IMR-90 (cell line): ENCODE results near the gene COX10. TPM values are rescaled to one million over a fixed set of nuclear protein-coding genes. Genes with fewer than 3 reads are reported as not detected.

Source experiments
- ATAC-seq: fragments of 200-7000 bp; cut with Tn5 transposase; 2 replicates; pipeline ENCODE4 v1.9.1; 2020; ENCODE audit warnings: low read depth, mild to moderate bottlenecking, moderate library complexity
- BruUV-seq: library from RNA; stranded (reverse); fragments of 400-500 nt; replicated peaks from 2 replicates; lab custom pipeline; 2021; lab: Mats Ljungman, UMichigan
- CTCF ChIA-PET: fragments of 300-600 bp; formaldehyde crosslinking; extraction: SDS; loops from one replicate; lab custom pipeline; 2021; ENCODE audit warnings: antibody characterized with exemption; lab: Yijun Ruan, JAX
- POLR2A ChIA-PET: fragments of 300-600 bp; sonication (Branson Sonifier 250); formaldehyde crosslinking; loops from one replicate; lab custom pipeline; 2022; ENCODE audit warnings: antibody characterized with exemption; ENCODE audit not compliant: unreplicated experiment; lab: Charles Lee
- DNase-seq: peaks from one replicate; pipeline ENCODE4 v3.0.0; 2013
- H2AFZ ChIP-seq: replicated peaks from 2 replicates; pipeline ENCODE3; 2013; ENCODE audit warnings: low read length, mild to moderate bottlenecking; ENCODE audit not compliant: poor library complexity
- H2AK5ac ChIP-seq: 2 replicates; pipeline ENCODE4 v1.6.1; 2013; ENCODE audit warnings: low read depth, low read length, inconsistent platforms
- H2AK9ac ChIP-seq: replicated peaks from 2 replicates; pipeline ENCODE3; 2013; ENCODE audit warnings: mild to moderate bottlenecking, low read depth, low read length, moderate library complexity; ENCODE audit not compliant: poor library complexity
- H2BK120ac ChIP-seq: 2 replicates; pipeline ENCODE4 v1.6.1; 2013; ENCODE audit warnings: low read depth, low read length, inconsistent platforms
- H2BK15ac ChIP-seq: 3 replicates; pipeline ENCODE4 v1.6.1; 2013; ENCODE audit warnings: low read depth, low read length, inconsistent platforms
- H2BK20ac ChIP-seq: 2 replicates; pipeline ENCODE4 v1.6.1; 2013; ENCODE audit warnings: low read depth, mild to moderate bottlenecking, inconsistent platforms, low read length, moderate library complexity
- H2BK5ac ChIP-seq: 2 replicates; pipeline ENCODE4 v1.6.1; 2013; ENCODE audit warnings: mild to moderate bottlenecking, low read depth, low read length, inconsistent platforms; ENCODE audit not compliant: poor library complexity, severe bottlenecking
- H3K14ac ChIP-seq: replicated peaks from 2 replicates; pipeline ENCODE4 v1.6.1; 2013; ENCODE audit warnings: low read depth, low read length, inconsistent platforms
- H3K18ac ChIP-seq: 2 replicates; pipeline ENCODE4 v1.6.1; 2013; ENCODE audit warnings: low read depth, low read length, control low read depth
- H3K23ac ChIP-seq: 2 replicates; pipeline ENCODE4 v1.6.1; 2013; ENCODE audit warnings: low read depth, low read length, inconsistent platforms
- H3K27ac ChIP-seq: 2 replicates; pipeline ENCODE4 v1.5.1; 2013; ENCODE audit warnings: mild to moderate bottlenecking, control low read depth, low read length; ENCODE audit not compliant: insufficient read depth
- H3K27me3 ChIP-seq: 2 replicates; pipeline ENCODE4 v1.6.1; 2013; ENCODE audit warnings: low read length; ENCODE audit not compliant: control insufficient read depth, insufficient read depth
- H3K36me3 ChIP-seq: 2 replicates; pipeline ENCODE4 v1.6.1; 2013; ENCODE audit warnings: low read length, mixed read lengths; ENCODE audit not compliant: control insufficient read depth, insufficient read depth
- H3K4ac ChIP-seq: 2 replicates; pipeline ENCODE4 v1.6.1; 2013; ENCODE audit warnings: low read depth, low read length, inconsistent platforms
- H3K4me1 ChIP-seq: 2 replicates; pipeline ENCODE4 v1.6.1; 2013; ENCODE audit warnings: low read length, mixed read lengths; ENCODE audit not compliant: control insufficient read depth, insufficient read depth
- H3K4me2 ChIP-seq: 2 replicates; pipeline ENCODE4 v1.6.1; 2013; ENCODE audit warnings: low read depth, mild to moderate bottlenecking, control low read depth, low read length, moderate library complexity
- H3K4me3 ChIP-seq: 2 replicates; pipeline ENCODE4 v1.5.1; 2013; ENCODE audit warnings: low read depth, mild to moderate bottlenecking, control low read depth, low read length, moderate library complexity; ENCODE audit not compliant: insufficient read depth
- H3K56ac ChIP-seq: 2 replicates; pipeline ENCODE4 v1.6.1; 2013; ENCODE audit warnings: low read length, inconsistent platforms; ENCODE audit not compliant: insufficient read depth; ENCODE audit errors: extremely low read depth
- H3K79me1 ChIP-seq, 2 experiments: 2 replicates each; pipeline ENCODE4 v1.6.1; 2013; ENCODE audit warnings: low read length in 2 of 2, inconsistent platforms in 1 of 2, low read depth in 1 of 2
- H3K9ac ChIP-seq: 2 replicates; pipeline ENCODE4 v1.6.1; 2013; ENCODE audit warnings: low read depth, low read length, control low read depth
- H3K9me1 ChIP-seq: 2 replicates; pipeline ENCODE4 v1.6.1; 2013; ENCODE audit warnings: low read length, inconsistent platforms; ENCODE audit not compliant: insufficient read depth
- H3K9me3 ChIP-seq: 2 replicates; pipeline ENCODE4 v1.6.1; 2013; ENCODE audit warnings: low read length; ENCODE audit not compliant: control insufficient read depth, insufficient read depth
- H4K20me1 ChIP-seq: 2 replicates; pipeline ENCODE4 v1.6.1; 2013; ENCODE audit warnings: low read length, inconsistent platforms; ENCODE audit not compliant: insufficient read depth
- H4K5ac ChIP-seq: 2 replicates; pipeline ENCODE4 v1.6.1; 2013; ENCODE audit warnings: mild to moderate bottlenecking, low read depth, low read length, control low read depth
- H4K8ac ChIP-seq, 2 experiments: 2 replicates each; pipeline ENCODE4 v1.6.1; 2013; ENCODE audit warnings: low read depth in 2 of 2, low read length in 2 of 2, control low read depth in 1 of 2, inconsistent platforms in 1 of 2
- H4K91ac ChIP-seq: 2 replicates; pipeline ENCODE4 v1.6.1; 2013; ENCODE audit warnings: low read depth, low read length, inconsistent platforms; ENCODE audit not compliant: insufficient read depth
- BHLHE40 ChIP-seq: fragments of 150-350 bp; IDR thresholded peaks from 2 replicates; pipeline ENCODE4 v1.6.1; 2016; ENCODE audit warnings: mild to moderate bottlenecking, low read depth, low read length
- CEBPB ChIP-seq: IDR thresholded peaks from 2 replicates; pipeline ENCODE4 v1.6.1; 2012; ENCODE audit warnings: low read depth, low read length, improper control_type of control experiment
- CHD1 ChIP-seq: IDR thresholded peaks from 2 replicates; pipeline ENCODE4 v1.6.1; 2012; ENCODE audit warnings: low read depth, low read length, improper control_type of control experiment
- MXI1 ChIP-seq: IDR thresholded peaks from 2 replicates; pipeline ENCODE4 v1.6.1; 2012; ENCODE audit warnings: low read depth, mild to moderate bottlenecking, low read length, moderate library complexity, borderline replicate concordance
- NFE2L2 ChIP-seq: fragments of 150-350 bp; IDR thresholded peaks from 2 replicates; pipeline ENCODE4 v1.6.1; 2016; ENCODE audit warnings: low read depth, mild to moderate bottlenecking, low read length
- POLR2A ChIP-seq: IDR thresholded peaks from 2 replicates; pipeline ENCODE4 v1.6.1; 2012; ENCODE audit warnings: mild to moderate bottlenecking, low read depth, low read length
- RAD21 ChIP-seq: IDR thresholded peaks from 2 replicates; pipeline ENCODE4 v1.6.1; 2012; ENCODE audit warnings: low read length, improper control_type of control experiment
- WGBS, 2 experiments: methylation state at CpG; one replicate each; pipeline versions ENCODE4 v1.1.5 to v1.1.7; 2013; ENCODE audit warnings: missing lambda C conversion rate in 2 of 2; ENCODE audit not compliant: insufficient read length in 1 of 2; ENCODE audit errors: extremely low coverage in 2 of 2; 5-methylcytosine and 5-hydroxymethylcytosine counted together
- dilution Hi-C: fragments of 300-500 bp; cut with HindIII; formaldehyde crosslinking; loops from one replicate; pipeline ENCODE4 v1.14.3; 2018; ENCODE audit warnings: low sequenced_read_pairs; ENCODE audit not compliant: unreplicated experiment
- in situ Hi-C: fragments of 300-500 bp; cut with MboI; formaldehyde crosslinking; loops from 3 replicates; pipeline ENCODE4 v1.14.3; 2019; ENCODE audit warnings: low sequenced_read_pairs, inconsistent platforms, mixed read lengths
- intact Hi-C: fragments of 100-400 bp; cut with micrococcal nuclease; formaldehyde crosslinking; loops from 2 replicates; pipeline ENCODE4 v1.10.0; 2022
- polyA plus RNA-seq, 3 experiments: library from polyadenylated mRNA; depleted of rRNA; stranded (reverse); fragments of >200 nt; gene quantifications; 2 replicates each; pipeline ENCODE4 v1.2.3, GENCODE V29; 2012; ENCODE audit warnings: low replicate concordance in 1 of 3
- total RNA-seq: library from RNA; depleted of rRNA; stranded (reverse); fragments of >200 nt; gene quantifications from 2 replicates; pipeline ENCODE4 v1.2.3, GENCODE V29; 2012
- TF ChIP-seq, protein P1 (sequence below): conservative IDR thresholded peaks from 2 replicates; pipeline ENCODE4 v1.5.1; 2012; ENCODE audit warnings: mild to moderate bottlenecking, low read depth, low read length, improper control_type of control experiment
- TF ChIP-seq, protein P2 (sequence below): fragments of 150-350 bp; IDR thresholded peaks from 2 replicates; pipeline ENCODE4 v1.6.1; 2017; ENCODE audit warnings: mild to moderate bottlenecking, antibody characterized with exemption, low read length, low read depth

The COX10 gene
- total and polyA plus RNA-seq, 2 of the 4 experiments (the other 2 are of a cell fraction) = 15.4 to 16.1 TPM

DNA sequence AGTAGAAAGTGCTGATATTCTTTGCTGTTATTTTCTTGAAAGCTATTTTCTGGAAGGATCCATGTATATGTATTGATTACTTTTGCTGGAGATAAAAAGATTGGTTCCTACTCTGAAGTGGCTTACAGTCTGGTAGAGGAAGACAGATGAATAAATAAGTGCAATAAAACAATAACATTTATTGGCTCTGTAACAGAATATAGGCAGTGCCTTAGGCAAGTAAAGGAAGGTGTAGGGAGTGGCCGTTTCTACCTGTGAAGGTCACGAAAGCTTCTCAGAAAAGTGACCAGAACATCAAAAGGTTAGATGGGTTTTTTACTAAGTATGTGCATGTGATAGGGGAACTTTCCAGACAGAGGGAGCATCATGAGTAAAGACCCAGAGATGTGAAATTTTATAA is 43.1 kb downstream of the COX10 start:
- H4K5ac ChIP-seq = no peak overlapping the region
- H3K27ac ChIP-seq = no peak overlapping the region
- H3K36me3 ChIP-seq = no peaks in the 10 kb centered on the region
- H2BK5ac ChIP-seq = no peak overlapping the region
- H3K14ac ChIP-seq = no peak overlapping the region
- no peak overlapping the region for H3K4ac ChIP-seq
- no peak overlapping the region for H4K91ac ChIP-seq
- H3K9ac ChIP-seq = no peak overlapping the region
- CTCF ChIA-PET = no interaction called here
- H2BK120ac ChIP-seq = no peak overlapping the region
- dilution Hi-C loops (no loop called here), in situ Hi-C loops (no loop called here), intact Hi-C loops (no loop called here)
- no peak overlapping the region for H2AK9ac ChIP-seq
- H2BK15ac ChIP-seq = no peak overlapping the region
- H3K18ac ChIP-seq = no peak overlapping the region
- DNase-seq = no peak
- no peak overlapping the region for H3K4me3 ChIP-seq
- H3K9me3 ChIP-seq = no peaks in the 10 kb centered on the region
- H2BK20ac ChIP-seq = no peak overlapping the region
- 0 out of 2 replicates have a peak, but pooled peaks cover 2% of the 10 kb centered on the region for H3K4me1 ChIP-seq
- no peaks in the 10 kb centered on the region for H3K27me3 ChIP-seq
- no peak overlapping the region for H2AK5ac ChIP-seq
- WGBS, 2 experiments = no CpG with 5 or more reads among the region's 2 CpGs
- H3K23ac ChIP-seq = no peak overlapping the region
- ATAC-seq = no peak
- H4K20me1 ChIP-seq = no peaks in the 10 kb centered on the region
- POLR2A ChIA-PET = no interaction called here
- no peak overlapping the region for H4K8ac ChIP-seq
- H3K79me1 ChIP-seq = peaks cover 12 to 13% of the 10 kb centered on the region in 2 experiments; a peak in 3 of 4 replicates
- no TSS peak for BruUV-seq
- no peak overlapping the region for H3K56ac ChIP-seq
- no peak overlapping the region for H2AFZ ChIP-seq
- no peak overlapping the region for H3K4me2 ChIP-seq
- 0 out of 2 replicates have a peak, but pooled peaks cover 3% of the 10 kb centered on the region for H3K9me1 ChIP-seq
- no peak for TF ChIP-seq CEBPB
- TF ChIP-seq POLR2A = no peak
- TF ChIP-seq, protein P1, sequence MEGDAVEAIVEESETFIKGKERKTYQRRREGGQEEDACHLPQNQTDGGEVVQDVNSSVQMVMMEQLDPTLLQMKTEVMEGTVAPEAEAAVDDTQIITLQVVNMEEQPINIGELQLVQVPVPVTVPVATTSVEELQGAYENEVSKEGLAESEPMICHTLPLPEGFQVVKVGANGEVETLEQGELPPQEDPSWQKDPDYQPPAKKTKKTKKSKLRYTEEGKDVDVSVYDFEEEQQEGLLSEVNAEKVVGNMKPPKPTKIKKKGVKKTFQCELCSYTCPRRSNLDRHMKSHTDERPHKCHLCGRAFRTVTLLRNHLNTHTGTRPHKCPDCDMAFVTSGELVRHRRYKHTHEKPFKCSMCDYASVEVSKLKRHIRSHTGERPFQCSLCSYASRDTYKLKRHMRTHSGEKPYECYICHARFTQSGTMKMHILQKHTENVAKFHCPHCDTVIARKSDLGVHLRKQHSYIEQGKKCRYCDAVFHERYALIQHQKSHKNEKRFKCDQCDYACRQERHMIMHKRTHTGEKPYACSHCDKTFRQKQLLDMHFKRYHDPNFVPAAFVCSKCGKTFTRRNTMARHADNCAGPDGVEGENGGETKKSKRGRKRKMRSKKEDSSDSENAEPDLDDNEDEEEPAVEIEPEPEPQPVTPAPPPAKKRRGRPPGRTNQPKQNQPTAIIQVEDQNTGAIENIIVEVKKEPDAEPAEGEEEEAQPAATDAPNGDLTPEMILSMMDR = no peak
- no peak for TF ChIP-seq NFE2L2
- no peak for TF ChIP-seq MXI1
- TF ChIP-seq CHD1 = no peak
- no peak for TF ChIP-seq BHLHE40
- TF ChIP-seq RAD21 = no peak
- TF ChIP-seq, protein P2, sequence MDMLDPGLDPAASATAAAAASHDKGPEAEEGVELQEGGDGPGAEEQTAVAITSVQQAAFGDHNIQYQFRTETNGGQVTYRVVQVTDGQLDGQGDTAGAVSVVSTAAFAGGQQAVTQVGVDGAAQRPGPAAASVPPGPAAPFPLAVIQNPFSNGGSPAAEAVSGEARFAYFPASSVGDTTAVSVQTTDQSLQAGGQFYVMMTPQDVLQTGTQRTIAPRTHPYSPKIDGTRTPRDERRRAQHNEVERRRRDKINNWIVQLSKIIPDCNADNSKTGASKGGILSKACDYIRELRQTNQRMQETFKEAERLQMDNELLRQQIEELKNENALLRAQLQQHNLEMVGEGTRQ = no peak
